ENCODE measurements around the gene NEK3.

GRCh38 chr13:52195401-52195837, 36.0 kb upstream of the NEK3 start:
- TF ChIP-seq, protein P1, sequence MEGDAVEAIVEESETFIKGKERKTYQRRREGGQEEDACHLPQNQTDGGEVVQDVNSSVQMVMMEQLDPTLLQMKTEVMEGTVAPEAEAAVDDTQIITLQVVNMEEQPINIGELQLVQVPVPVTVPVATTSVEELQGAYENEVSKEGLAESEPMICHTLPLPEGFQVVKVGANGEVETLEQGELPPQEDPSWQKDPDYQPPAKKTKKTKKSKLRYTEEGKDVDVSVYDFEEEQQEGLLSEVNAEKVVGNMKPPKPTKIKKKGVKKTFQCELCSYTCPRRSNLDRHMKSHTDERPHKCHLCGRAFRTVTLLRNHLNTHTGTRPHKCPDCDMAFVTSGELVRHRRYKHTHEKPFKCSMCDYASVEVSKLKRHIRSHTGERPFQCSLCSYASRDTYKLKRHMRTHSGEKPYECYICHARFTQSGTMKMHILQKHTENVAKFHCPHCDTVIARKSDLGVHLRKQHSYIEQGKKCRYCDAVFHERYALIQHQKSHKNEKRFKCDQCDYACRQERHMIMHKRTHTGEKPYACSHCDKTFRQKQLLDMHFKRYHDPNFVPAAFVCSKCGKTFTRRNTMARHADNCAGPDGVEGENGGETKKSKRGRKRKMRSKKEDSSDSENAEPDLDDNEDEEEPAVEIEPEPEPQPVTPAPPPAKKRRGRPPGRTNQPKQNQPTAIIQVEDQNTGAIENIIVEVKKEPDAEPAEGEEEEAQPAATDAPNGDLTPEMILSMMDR (IDR thresholded peaks at IDR 0.05), result no peak
- TF ChIP-seq POLR2AphosphoS5 (IDR thresholded peaks at IDR 0.05), result peak; percentile 36 to 42
- peak in 1 of 4 donors; percentile 48 for TF ChIP-seq POLR2A (IDR thresholded peaks at IDR 0.05)

Measured in upper lobe of left lung (tissue), 4 donors.